Lower leg skin (tissue), 3 donors: Measurements from ENCODE around the gene AS3MT.

ENCODE experiments used
- POLR2A ChIP-seq, 2 donors: fragments of 450-650 bp; IDR thresholded peaks; one replicate each; pipeline ENCODE4 v1.6.1; 2016 to 2017; ENCODE audit warnings: antibody characterized with exemption in 2 of 2, mild to moderate bottlenecking in 1 of 2, moderate library complexity in 1 of 2
- TF ChIP-seq, protein P1 (sequence below), 3 donors: fragments of 450-650 bp; IDR thresholded peaks; one replicate each; pipeline ENCODE4 v1.5.1; 2016; ENCODE audit warnings: antibody characterized with exemption in 3 of 3, mild to moderate bottlenecking in 3 of 3, moderate library complexity in 2 of 3

DNA sequence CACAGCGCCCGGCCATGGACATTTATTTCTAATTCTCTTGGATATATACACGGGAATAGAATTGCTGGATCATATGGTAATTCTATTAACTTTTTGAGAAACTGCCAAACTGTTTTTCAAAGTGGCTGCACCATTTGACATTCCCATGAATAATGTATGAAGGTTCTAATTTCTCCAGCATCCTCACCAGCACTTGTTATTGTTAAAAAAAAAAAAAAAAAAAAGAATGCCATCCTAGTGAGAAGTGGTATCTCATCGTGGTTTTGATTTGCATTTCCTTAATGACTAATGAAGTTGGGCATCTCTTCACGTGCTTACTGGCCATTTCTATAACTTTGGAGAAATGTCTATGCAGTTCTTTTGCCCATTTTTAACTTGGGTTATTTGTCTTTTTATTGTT lies 62.4 kb downstream of the AS3MT start:
- TF ChIP-seq, protein P1, sequence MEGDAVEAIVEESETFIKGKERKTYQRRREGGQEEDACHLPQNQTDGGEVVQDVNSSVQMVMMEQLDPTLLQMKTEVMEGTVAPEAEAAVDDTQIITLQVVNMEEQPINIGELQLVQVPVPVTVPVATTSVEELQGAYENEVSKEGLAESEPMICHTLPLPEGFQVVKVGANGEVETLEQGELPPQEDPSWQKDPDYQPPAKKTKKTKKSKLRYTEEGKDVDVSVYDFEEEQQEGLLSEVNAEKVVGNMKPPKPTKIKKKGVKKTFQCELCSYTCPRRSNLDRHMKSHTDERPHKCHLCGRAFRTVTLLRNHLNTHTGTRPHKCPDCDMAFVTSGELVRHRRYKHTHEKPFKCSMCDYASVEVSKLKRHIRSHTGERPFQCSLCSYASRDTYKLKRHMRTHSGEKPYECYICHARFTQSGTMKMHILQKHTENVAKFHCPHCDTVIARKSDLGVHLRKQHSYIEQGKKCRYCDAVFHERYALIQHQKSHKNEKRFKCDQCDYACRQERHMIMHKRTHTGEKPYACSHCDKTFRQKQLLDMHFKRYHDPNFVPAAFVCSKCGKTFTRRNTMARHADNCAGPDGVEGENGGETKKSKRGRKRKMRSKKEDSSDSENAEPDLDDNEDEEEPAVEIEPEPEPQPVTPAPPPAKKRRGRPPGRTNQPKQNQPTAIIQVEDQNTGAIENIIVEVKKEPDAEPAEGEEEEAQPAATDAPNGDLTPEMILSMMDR (IDR thresholded peaks at IDR 0.05), result no peak
- TF ChIP-seq POLR2A (IDR thresholded peaks at IDR 0.05), result no peak
